ENCODE measurements around the gene FGGY.

FGGY gene

DNA sequence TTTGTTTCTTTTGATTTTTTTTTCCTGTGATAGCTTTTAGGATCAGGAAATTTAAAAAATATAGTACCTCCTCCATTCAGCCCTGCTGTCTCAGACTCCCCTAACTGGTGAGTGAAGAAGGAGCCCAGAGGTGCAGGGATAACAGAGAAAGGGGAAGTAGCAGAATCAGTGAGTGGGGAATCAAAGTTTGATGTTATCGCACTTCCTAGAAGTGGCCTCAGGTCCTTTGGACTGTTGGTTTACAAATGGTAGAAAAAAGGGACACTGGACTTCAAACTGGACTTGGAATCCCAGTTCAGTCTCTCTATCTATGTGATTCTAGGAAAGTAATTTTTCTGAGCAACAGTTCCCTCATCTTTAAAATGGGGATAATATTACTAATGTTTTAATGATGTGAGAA is 99.5 kb downstream of the FGGY start:
- H3K27ac ChIP-seq (ENCODE audit: poor library complexity, severe bottlenecking) = no peak overlapping the region
- ATAC-seq (ENCODE audit: low read depth) = no peak

DNA sequence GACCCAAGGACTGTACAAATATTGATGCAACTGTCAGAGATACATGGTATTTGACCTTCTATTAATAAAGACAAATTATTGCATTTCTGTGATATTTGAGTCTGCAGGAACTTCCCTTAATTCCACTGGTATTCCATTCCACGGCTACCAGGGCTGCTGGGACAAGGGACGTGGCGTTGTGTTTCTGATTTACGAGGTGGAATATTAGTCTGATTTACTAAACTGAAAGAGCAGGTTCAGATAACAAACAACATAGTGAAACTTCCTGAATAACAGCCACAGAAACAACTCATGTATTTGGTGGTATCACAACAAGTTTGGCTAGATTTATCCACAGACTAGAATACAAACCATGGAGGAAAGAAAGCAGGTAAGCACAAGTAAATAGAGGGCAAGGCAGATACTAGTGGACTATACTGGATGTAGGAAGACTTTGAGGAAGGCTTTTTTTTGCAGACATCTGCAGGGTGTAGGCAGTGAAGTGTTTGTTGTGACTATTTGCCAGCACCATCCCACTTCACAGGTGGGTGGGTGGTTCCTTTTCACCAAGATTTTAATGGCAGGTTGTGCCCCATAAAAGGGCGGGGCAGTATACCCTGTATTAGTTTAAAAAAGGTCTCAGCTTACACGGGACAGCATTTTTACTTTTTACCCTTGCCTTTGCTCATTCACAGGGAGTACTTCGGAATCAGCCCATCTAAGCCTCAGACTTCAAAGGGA is 100.4 kb downstream of the FGGY start:
- Histone ChIP-seq H3K36me3 (ENCODE audit: low read depth) (no peaks in the 10 kb centered on the region), H3K4me3 (ENCODE audit: severe bottlenecking) (no peak overlapping the region), H3K27me3 (ENCODE audit: insufficient read depth, poor library complexity, severe bottlenecking) (no peaks in the 10 kb centered on the region), H3K27ac (ENCODE audit: poor library complexity, severe bottlenecking) (no peak overlapping the region), H3K4me1 (ENCODE audit: insufficient read depth, poor library complexity, severe bottlenecking) (no peaks in the 10 kb centered on the region), H3K9me3 (ENCODE audit: severe bottlenecking) (no peaks in the 10 kb centered on the region)
- no peak for ATAC-seq (ENCODE audit: low read depth)
- TF ChIP-seq, protein P1, sequence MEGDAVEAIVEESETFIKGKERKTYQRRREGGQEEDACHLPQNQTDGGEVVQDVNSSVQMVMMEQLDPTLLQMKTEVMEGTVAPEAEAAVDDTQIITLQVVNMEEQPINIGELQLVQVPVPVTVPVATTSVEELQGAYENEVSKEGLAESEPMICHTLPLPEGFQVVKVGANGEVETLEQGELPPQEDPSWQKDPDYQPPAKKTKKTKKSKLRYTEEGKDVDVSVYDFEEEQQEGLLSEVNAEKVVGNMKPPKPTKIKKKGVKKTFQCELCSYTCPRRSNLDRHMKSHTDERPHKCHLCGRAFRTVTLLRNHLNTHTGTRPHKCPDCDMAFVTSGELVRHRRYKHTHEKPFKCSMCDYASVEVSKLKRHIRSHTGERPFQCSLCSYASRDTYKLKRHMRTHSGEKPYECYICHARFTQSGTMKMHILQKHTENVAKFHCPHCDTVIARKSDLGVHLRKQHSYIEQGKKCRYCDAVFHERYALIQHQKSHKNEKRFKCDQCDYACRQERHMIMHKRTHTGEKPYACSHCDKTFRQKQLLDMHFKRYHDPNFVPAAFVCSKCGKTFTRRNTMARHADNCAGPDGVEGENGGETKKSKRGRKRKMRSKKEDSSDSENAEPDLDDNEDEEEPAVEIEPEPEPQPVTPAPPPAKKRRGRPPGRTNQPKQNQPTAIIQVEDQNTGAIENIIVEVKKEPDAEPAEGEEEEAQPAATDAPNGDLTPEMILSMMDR (IDR thresholded peaks at IDR 0.05; ENCODE audit: poor library complexity, severe bottlenecking) = no peak
- no peak for DNase-seq (ENCODE audit: low spot score)

More for the DNA sequence above, 99.5 kb downstream of the FGGY start:
- DNase-seq (ENCODE audit: low spot score) = no peak
- TF ChIP-seq, protein P1 (IDR thresholded peaks at IDR 0.05; ENCODE audit: poor library complexity, severe bottlenecking) = no peak
- H3K4me3 ChIP-seq (ENCODE audit: severe bottlenecking) = no peak overlapping the region
- H3K36me3 ChIP-seq (ENCODE audit: low read depth) = no peaks in the 10 kb centered on the region
- H3K4me1 ChIP-seq (ENCODE audit: insufficient read depth, poor library complexity, severe bottlenecking) = no peaks in the 10 kb centered on the region
- H3K9me3 ChIP-seq (ENCODE audit: severe bottlenecking) = no peaks in the 10 kb centered on the region
- no peaks in the 10 kb centered on the region for H3K27me3 ChIP-seq (ENCODE audit: insufficient read depth, poor library complexity, severe bottlenecking)

DNA sequence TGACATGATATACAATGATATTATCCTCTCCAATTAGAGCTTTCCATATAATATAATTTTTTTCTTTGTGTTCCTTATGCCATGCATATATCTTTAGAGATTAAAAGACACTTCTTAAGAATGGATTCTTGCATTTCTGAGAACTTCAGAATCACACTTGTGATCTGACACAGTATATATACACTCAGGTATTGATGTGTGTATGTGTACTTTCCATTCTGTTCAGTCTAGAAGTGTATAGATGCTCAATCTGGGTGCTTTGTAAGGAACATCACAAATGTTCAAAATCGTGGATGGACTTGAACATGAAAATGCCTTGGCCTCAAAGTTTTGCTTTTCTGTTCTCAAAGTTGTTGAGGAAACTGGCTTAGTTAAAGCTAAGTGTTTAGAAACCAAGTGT is 102.7 kb downstream of the FGGY start:
- Histone ChIP-seq H3K4me3 (ENCODE audit: severe bottlenecking) (no peak overlapping the region), H3K27ac (ENCODE audit: poor library complexity, severe bottlenecking) (no peak overlapping the region), H3K36me3 (ENCODE audit: low read depth) (no peaks in the 10 kb centered on the region), H3K4me1 (ENCODE audit: insufficient read depth, poor library complexity, severe bottlenecking) (no peaks in the 10 kb centered on the region), H3K27me3 (ENCODE audit: insufficient read depth, poor library complexity, severe bottlenecking) (no peaks in the 10 kb centered on the region), H3K9me3 (ENCODE audit: severe bottlenecking) (no peaks in the 10 kb centered on the region)
- DNase-seq (ENCODE audit: low spot score) (no peak), ATAC-seq (ENCODE audit: low read depth) (no peak)
- TF ChIP-seq, protein P1 (IDR thresholded peaks at IDR 0.05; ENCODE audit: poor library complexity, severe bottlenecking) = no peak

DNA sequence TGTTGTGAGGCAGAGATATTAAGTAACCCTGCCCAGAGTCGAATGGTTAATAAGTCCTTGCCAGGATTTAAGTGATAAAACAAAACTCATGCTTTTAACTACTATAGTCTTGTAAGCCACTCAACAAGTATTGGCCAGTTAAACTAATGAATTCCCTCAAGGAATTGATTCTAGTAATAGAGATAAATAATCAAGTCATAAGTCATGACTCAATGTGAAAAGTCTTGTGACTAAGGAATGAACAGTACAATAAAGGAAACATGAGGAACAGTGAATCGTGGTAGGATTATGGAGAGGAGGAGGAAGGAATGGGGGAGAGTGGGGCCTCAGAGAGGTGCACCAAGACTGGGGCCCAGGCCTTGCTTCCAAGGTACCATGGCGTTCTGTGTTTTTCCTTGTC is 104.7 kb downstream of the FGGY start:
- Histone ChIP-seq H3K4me3 (ENCODE audit: severe bottlenecking) (no peak overlapping the region), H3K27me3 (ENCODE audit: insufficient read depth, poor library complexity, severe bottlenecking) (no peaks in the 10 kb centered on the region), H3K4me1 (ENCODE audit: insufficient read depth, poor library complexity, severe bottlenecking) (no peaks in the 10 kb centered on the region), H3K27ac (ENCODE audit: poor library complexity, severe bottlenecking) (no peak overlapping the region), H3K36me3 (ENCODE audit: low read depth) (no peaks in the 10 kb centered on the region), H3K9me3 (ENCODE audit: severe bottlenecking) (no peaks in the 10 kb centered on the region)
- DNase-seq (ENCODE audit: low spot score) = no peak
- no peak for ATAC-seq (ENCODE audit: low read depth)
- TF ChIP-seq, protein P1 (IDR thresholded peaks at IDR 0.05; ENCODE audit: poor library complexity, severe bottlenecking) = no peak

DNA sequence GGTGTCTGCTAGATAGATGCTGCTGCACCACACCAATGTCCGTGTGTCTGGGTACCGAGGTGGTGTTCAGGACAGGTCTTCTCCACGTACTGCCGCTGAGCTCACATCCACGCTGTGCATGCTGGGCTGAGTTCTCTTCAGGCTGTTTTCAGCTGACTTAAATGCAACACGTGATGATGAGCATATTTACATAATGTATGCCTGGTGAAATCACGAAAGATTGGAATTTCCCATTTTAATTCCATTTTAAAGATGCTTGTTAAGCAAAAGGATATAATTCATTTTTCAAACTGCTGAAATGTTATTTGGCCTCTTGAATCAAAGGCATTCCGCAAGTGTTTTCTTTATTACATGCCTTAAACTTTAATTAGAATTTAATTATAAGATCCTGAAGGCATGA is 107.9 kb downstream of the FGGY start:
- DNase-seq (ENCODE audit: low spot score) (no peak), ATAC-seq (ENCODE audit: low read depth) (no peak)
- no peaks in the 10 kb centered on the region for H3K27me3 ChIP-seq (ENCODE audit: insufficient read depth, poor library complexity, severe bottlenecking)
- TF ChIP-seq, protein P1 (IDR thresholded peaks at IDR 0.05; ENCODE audit: poor library complexity, severe bottlenecking) = no peak
- no peaks in the 10 kb centered on the region for H3K4me1 ChIP-seq (ENCODE audit: insufficient read depth, poor library complexity, severe bottlenecking)
- no peaks in the 10 kb centered on the region for H3K9me3 ChIP-seq (ENCODE audit: severe bottlenecking)
- no peak overlapping the region for H3K4me3 ChIP-seq (ENCODE audit: severe bottlenecking)
- H3K27ac ChIP-seq (ENCODE audit: poor library complexity, severe bottlenecking) = no peak overlapping the region
- H3K36me3 ChIP-seq (ENCODE audit: low read depth) = no peaks in the 10 kb centered on the region
